ENCODE measurements around the gene SETD3.

SETD3 gene

GRCh38 chr14:99352688-99353280 lies 127.9 kb downstream of the SETD3 start:
- TF ChIP-seq EZH2phosphoT487 (conservative IDR thresholded peaks at IDR 0.05; ENCODE audit: low read length) = no peak
- TF ChIP-seq CTCF (IDR thresholded peaks at IDR 0.05; ENCODE audit: insufficient read depth, low read length, poor library complexity, severe bottlenecking) = no peak
- no peak overlapping the region for H3K4me2 ChIP-seq (ENCODE audit: low read depth, low read length, poor library complexity, severe bottlenecking)
- H2AFZ ChIP-seq (ENCODE audit: low read depth, low read length, severe bottlenecking) = no peak overlapping the region
- H3K27ac ChIP-seq (ENCODE audit: low read depth, low read length) = no peak overlapping the region
- no peaks in the 10 kb centered on the region for H3K27me3 ChIP-seq (ENCODE audit: low read length)
- no peaks in the 10 kb centered on the region for H3K9me3 ChIP-seq (ENCODE audit: insufficient read depth, low read length)
- no peaks in the 10 kb centered on the region for H3K9me2 ChIP-seq (replicated peaks; ENCODE audit: insufficient read depth, low read length)
- H3K9ac ChIP-seq (ENCODE audit: low read length) = no peak overlapping the region
- H3K4me3 ChIP-seq (ENCODE audit: insufficient read depth, low read length, poor library complexity, severe bottlenecking) = no peak overlapping the region
- H4K20me1 ChIP-seq (ENCODE audit: low read depth, low read length) = no peaks in the 10 kb centered on the region
- no peaks in the 10 kb centered on the region for H3K36me3 ChIP-seq (ENCODE audit: low read length)
- H3K79me2 ChIP-seq (ENCODE audit: insufficient read depth, low read length) = no peaks in the 10 kb centered on the region
- no peaks in the 10 kb centered on the region for H3F3A ChIP-seq (ENCODE audit: insufficient read depth)

- Histone ChIP-seq H3F3A (ENCODE audit: insufficient read depth) (no peaks in the 10 kb centered on the region), H3K4me2 (ENCODE audit: low read depth, low read length, poor library complexity, severe bottlenecking) (no peak overlapping the region), H2AFZ (ENCODE audit: low read depth, low read length, severe bottlenecking) (no peak overlapping the region), H3K4me3 (ENCODE audit: insufficient read depth, low read length, poor library complexity, severe bottlenecking) (no peak overlapping the region), H3K9me3 (ENCODE audit: insufficient read depth, low read length) (no peaks in the 10 kb centered on the region), H3K27me3 (ENCODE audit: low read length) (no peaks in the 10 kb centered on the region), H3K27ac (ENCODE audit: low read depth, low read length) (no peak overlapping the region), H3K9ac (ENCODE audit: low read length) (no peak overlapping the region), H3K36me3 (ENCODE audit: low read length) (no peaks in the 10 kb centered on the region), H3K79me2 (ENCODE audit: insufficient read depth, low read length) (no peaks in the 10 kb centered on the region), H3K9me2 (replicated peaks; ENCODE audit: insufficient read depth, low read length) (no peaks in the 10 kb centered on the region), H4K20me1 (ENCODE audit: low read depth, low read length) (no peaks in the 10 kb centered on the region)
- TF ChIP-seq CTCF (IDR thresholded peaks at IDR 0.05; ENCODE audit: insufficient read depth, low read length, poor library complexity, severe bottlenecking) (no peak), EZH2phosphoT487 (conservative IDR thresholded peaks at IDR 0.05; ENCODE audit: low read length) (no peak)
Observed at GRCh38 chr14:99351166-99352007, 129.3 kb downstream of the SETD3 start.

- no peaks in the 10 kb centered on the region for H3K27me3 ChIP-seq (ENCODE audit: low read length)
- TF ChIP-seq CTCF (IDR thresholded peaks at IDR 0.05; ENCODE audit: insufficient read depth, low read length, poor library complexity, severe bottlenecking) (no peak), EZH2phosphoT487 (conservative IDR thresholded peaks at IDR 0.05; ENCODE audit: low read length) (no peak)
Observed at GRCh38 chr14:99350751-99351150, 129.9 kb downstream of the SETD3 start.

More at GRCh38 chr14:99350751-99351150, 129.9 kb downstream of the SETD3 start:
- Histone ChIP-seq H3K9me2 (replicated peaks; ENCODE audit: insufficient read depth, low read length) (no peaks in the 10 kb centered on the region), H3K27ac (ENCODE audit: low read depth, low read length) (no peak overlapping the region), H3K4me3 (ENCODE audit: insufficient read depth, low read length, poor library complexity, severe bottlenecking) (no peak overlapping the region), H4K20me1 (ENCODE audit: low read depth, low read length) (no peaks in the 10 kb centered on the region), H3K9me3 (ENCODE audit: insufficient read depth, low read length) (no peaks in the 10 kb centered on the region), H3K9ac (ENCODE audit: low read length) (no peak overlapping the region), H3K4me2 (ENCODE audit: low read depth, low read length, poor library complexity, severe bottlenecking) (no peak overlapping the region), H3F3A (ENCODE audit: insufficient read depth) (no peaks in the 10 kb centered on the region), H3K36me3 (ENCODE audit: low read length) (no peaks in the 10 kb centered on the region), H2AFZ (ENCODE audit: low read depth, low read length, severe bottlenecking) (no peak overlapping the region), H3K79me2 (ENCODE audit: insufficient read depth, low read length) (no peaks in the 10 kb centered on the region)

Data from SU-DHL-6 (cell line).